ENCODE measurements around the gene GABRR1.
"Not testable (repeated sequence)": the region's sequence is repeated elsewhere in the genome, so short reads cannot be mapped to it uniquely, and the experiment has no call there.

GABRR1 gene

DNA sequence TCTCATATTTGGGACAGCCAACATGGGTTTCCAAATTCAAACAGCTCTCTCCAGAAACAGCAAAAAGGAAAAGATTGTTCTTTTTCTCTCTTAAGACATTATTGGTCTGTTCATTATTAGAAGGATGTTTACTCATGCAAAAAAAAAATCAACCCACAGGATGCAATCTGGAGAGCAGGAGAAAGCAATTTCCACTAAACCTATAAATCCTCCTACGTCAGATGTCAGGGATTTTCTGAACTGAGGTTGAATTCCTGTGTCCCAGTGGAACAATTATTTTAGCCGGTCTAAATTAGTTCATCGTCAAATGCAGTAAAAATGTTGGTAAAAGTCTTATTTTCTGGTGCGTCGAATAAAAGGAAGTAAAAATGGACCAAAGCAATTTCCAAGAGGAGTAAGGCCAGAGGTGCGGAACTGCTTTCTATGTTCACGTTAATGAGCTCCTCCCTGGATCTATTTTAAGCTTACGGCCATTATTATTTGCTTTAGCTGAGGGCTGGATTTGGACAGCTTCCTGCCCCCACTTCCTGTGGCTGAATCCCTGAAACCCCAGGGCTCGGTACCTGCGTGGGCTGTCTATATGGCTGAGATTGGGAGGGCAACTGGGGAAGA is at the start of gene GABRR1:
TSS of gene GABRR1 (minus strand) at position 60 of the 612 bp plus-strand sequence. CDS start at position 24, 36 bp downstream.
- no peak for DNase-seq (ENCODE audit: low spot score)

DNA sequence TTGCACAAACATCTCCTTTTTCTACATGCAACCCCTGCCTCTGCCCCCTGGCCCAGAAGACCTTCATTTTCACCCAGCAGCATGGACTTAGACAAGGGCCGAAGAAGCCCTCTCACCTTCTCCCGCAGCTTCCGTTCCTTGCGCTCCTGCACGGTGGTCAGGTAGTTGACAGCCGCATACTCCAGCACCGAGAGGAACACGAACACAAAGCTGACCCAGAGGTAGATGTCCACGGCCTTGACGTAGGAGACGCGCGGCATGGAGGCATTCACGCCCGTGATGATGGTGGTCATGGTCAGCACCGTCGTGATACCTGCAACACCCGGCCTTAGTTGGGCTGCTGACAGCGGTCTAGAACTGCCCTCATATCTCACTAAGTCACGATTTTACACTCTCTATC is 47.1 kb upstream of the GABRR1 start:
- DNase-seq (ENCODE audit: low spot score): no peak

DNA sequence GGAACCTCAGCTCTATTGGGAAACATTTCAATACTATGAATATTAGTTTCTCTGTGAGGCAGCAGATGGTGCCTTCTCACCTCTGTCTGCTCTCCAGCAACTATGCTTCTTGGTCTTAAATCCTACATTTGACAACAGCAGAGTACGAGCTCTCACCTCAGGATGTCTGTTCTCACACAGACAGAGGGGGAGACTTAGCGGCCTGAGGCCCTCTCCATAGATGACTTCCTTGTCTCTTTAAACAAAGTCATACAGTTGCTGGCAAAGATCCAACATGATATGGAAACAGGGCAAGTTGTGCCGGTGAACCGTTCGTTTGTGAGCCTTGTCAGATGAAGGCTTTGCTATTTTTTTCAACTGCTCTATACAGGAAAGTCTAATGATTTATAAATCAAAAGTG is 43.7 kb upstream of the GABRR1 start:
- no peak for DNase-seq (ENCODE audit: low spot score)

- DNase-seq (ENCODE audit: low spot score): no peak
Measured at GRCh38 chr6:89260310-89260709, 43.2 kb upstream of the GABRR1 start.

GRCh38 chr6:89258912-89259311 is 41.8 kb upstream of the GABRR1 start:
- no peak for DNase-seq (ENCODE audit: low spot score)

DNA sequence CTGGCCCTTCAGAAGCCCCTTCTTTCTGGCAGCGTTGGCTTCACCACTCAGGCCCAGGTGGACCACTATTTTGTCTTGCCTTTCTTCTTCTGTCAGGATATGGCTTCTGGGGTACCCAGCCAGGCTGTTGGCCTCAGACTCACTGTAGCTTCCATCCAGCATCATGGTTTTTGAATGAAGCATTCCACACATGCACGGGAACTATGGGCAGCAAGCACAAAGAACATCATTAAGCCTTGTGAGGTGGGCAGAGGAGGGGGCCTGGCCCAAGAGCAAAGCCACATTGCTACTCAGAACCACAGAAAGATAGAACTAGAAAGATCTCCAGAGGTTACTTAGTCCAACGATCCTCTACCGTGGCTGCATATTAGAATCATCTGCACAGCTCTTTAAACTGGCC is 40.6 kb upstream of the GABRR1 start:
- no peak for DNase-seq (ENCODE audit: low spot score)

DNA sequence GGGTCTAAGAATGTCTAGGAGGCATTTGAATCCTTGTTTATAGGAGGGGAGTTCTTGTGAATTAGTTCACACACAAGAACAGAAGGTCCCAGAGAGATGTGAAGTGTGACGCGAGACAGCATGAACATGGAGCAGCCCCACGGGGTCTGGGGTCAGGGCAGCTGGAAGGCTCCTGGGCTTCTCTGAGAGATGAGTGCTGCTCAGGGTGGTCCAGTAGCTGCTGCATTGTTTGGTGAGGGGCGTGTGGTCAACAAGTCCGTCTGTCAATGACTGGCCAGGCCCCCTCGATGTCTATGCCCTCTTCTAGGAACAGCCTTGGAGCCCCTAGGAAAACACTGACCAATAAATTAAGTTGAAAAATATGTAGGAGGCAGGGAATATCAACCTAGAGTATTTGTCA is 40.2 kb upstream of the GABRR1 start:
- no peak for DNase-seq (ENCODE audit: low spot score)

DNA sequence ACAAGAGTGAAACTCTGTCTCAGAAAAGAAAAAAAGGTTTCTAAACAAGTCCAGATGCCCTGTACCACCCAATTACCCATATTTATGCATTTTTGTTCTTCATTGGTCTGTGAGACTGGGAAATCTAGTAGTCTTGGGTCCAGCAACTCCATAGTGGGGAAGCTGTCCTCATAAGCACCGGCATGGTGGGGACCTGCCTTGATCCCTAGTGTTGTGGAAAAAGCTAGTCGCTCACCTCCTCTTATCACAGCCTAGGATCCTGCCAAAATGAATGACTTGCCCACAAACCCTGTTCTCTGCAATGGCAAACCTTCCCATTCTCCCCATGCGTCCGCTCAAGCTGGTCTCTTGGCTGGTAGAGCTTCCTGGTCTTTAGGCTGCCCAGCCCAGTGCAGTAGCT is 38.3 kb upstream of the GABRR1 start:
- no peak for DNase-seq (ENCODE audit: low spot score)

DNA sequence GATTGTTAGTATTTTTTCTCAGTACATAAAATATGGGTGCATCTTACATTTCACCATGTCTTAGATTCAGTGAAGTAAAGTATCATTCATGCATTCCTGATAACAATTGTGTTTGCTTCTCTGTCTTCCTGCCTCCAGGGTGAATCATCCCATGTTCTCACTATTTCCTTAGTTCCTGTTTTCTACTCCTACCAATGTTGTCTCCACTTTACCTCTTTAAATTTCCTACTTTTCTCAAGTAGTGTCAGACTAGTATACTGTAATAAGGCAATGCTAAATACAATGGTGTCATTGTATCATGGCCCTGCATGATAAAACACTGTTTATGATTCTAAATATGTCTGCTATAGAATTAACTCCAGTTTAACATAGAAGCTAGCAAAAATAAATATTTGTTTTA is 37.4 kb upstream of the GABRR1 start:
- DNase-seq (ENCODE audit: low spot score): no peak

- DNase-seq (ENCODE audit: low spot score): no peak
Measured at GRCh38 chr6:89252907-89253306, 35.7 kb upstream of the GABRR1 start.

DNA sequence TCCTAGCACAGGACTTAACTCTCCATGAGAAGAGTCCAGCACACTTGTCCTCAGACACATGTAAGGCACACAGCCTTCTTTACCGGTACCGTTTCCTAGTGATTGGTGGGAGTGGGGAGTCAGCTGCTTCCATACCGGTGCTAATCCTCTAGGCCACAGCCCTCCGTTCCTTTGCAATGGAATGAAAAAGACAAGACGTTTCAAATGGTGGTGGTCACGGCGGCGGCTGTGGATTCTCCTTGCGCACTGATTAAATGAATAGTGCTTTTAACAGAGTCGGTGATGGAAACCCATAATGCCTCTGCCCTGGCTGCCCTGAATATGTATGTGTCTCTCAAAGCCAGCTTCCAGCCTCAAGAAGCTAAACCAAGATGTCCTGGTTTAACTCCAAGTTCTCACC is 34.8 kb upstream of the GABRR1 start:
- DNase-seq (ENCODE audit: low spot score): no peak

DNA sequence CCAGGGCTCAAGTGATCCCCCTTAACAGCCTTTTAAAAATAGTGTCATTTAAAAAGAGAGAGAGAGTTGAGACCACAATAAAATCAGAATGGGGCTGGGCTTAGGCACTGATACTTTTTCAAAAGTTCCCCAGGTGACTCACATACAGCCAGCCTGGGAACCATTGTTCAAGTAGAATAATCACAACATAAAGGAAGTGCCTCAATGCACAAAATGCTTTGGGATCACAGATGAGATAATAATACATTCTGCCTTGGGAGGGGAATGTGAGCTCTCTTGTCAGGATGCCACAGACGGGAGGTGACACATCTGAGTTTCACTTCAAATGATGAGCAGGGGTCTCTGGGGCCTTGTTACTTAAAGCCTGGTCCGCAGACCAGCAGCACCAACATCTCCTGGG is 34.0 kb upstream of the GABRR1 start:
- no peak for DNase-seq (ENCODE audit: low spot score)

- no peak for DNase-seq (ENCODE audit: low spot score)
Measured at GRCh38 chr6:89250239-89250638, 33.1 kb upstream of the GABRR1 start.

DNA sequence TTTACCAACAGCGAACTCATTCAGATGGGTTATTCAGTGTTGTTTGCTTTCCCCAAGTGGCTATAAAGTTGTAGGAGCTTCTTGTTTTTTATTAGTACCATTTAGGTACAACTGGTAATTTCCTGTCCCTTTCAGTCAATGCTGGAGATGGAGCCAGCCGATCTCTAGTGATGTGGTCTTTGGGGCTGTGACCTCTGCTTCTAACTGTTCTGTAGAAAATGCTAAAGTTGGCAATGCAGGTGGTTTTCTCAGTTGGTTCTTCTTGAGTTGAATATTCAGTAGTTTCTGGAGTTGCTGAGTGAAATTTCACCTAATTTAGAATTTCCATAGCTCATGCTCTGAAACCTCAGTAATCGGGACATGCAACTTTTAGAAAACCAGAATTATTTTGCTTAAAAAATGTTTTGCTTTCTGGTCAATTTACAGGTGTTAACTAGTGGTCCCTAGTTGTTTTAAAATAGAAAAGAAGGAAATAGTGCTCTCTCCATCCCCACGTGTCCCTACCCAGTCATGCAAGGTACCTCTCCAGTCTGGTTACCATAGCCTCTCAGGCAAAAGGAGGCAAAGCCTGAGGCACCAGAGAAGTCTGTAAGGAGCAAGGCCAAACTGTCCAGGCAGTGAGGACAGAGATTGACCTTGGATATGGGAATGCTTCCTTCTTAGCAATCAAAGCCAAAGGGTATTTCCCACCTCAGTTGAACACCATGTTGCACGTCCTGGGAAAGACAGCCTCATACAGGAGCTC is 27.3 kb upstream of the GABRR1 start:
- DNase-seq (ENCODE audit: low spot score): no peak

DNA sequence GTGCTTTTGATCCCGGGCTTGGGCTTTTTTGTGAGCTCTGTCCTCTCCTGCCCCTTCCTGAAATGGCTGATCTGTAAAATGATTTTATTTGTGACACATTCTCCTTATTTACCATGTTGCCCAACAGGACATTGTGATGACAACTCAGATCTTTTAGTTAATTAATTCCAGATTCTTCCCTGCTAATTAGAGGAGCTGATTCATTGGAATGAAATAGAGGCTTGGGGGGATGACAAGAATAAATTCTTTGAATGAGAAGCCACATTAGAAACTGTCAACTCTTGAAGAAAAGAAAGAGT is 26.1 kb upstream of the GABRR1 start:
- no peak for DNase-seq (ENCODE audit: low spot score)

DNA sequence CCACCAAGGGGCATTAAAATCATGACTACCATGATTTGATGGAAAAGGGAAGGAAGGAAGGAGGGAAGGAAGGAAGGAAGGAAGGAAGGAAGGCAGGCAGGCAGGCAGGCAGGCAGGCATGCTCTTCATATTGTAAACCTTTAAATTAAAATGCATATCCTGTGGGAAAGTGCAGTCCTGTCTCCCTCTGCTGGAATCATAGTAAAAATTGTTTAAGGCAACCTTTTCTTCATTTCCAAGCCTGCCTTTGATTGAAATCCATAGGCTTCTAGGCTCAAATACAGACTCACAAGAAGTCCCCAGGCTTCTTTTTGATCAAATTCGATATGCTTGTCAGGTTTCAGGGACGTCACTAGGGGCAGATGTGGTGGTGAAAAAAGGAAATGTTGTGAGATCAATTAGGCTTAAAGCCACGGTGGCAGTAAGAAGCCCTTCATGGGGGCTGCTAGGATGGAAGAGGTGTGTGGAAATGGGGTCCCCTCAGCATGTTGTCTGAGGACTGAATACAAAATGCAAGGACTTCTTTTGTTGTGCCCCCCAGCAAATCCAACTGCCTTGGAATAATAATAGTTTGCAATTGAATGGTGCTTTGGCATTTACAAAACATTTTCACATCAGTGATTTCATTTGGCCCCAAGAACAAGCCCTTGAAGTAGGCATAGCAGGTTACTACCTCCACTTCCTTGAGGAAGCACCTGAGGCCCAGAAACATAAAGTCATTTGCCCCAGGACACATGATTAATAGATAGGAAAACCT is 25.6 kb upstream of the GABRR1 start:
- peak; percentile 65 for DNase-seq (ENCODE audit: low spot score)

- DNase-seq (ENCODE audit: low spot score): no peak
Measured at GRCh38 chr6:89239338-89239737, 22.2 kb upstream of the GABRR1 start.

GRCh38 chr6:89237158-89237557 is 20.0 kb upstream of the GABRR1 start:
- DNase-seq (ENCODE audit: low spot score): peak; percentile 52

DNA sequence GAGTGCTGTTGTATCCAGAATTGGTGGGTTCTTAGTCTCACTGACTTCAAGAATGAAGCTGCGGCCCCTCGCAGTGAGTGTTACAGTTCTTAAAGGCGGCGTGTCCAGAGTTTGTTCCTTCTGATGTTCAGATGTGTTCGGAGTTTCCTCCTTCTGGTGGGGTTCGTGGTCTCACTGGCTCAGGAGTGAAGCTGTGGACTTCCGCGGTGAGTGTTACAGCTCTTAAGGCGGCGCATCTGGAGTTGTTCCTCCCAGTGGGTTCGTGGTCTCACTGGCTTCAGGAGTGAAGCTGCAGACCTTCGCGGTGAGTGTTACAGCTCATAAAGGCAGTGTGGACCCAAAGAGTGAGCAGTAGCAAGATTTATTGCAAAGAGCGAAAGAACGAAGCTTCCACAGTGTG is 16.4 kb upstream of the GABRR1 start:
- DNase-seq (ENCODE audit: low spot score): not testable (repeated sequence)

DNA sequence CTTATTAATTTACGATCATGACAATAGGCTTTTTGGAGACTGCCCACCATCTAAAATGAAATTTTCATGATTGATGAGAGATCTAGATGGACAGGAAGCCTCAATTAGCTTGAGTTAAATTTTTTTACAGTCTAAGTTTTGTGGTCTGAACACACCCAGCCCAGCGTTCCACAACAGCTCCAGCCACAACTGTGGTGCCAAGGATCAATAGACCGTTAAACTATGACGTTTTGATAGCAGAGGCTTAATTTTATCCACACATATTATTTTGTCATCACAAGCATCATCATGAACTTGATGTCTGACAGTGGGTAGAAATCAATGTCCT is 5.5 kb upstream of the GABRR1 start:
- no peak for DNase-seq (ENCODE audit: low spot score)

- DNase-seq (ENCODE audit: low spot score): no peak
Measured at GRCh38 chr6:89221971-89222711, 5.0 kb upstream of the GABRR1 start.

DNA sequence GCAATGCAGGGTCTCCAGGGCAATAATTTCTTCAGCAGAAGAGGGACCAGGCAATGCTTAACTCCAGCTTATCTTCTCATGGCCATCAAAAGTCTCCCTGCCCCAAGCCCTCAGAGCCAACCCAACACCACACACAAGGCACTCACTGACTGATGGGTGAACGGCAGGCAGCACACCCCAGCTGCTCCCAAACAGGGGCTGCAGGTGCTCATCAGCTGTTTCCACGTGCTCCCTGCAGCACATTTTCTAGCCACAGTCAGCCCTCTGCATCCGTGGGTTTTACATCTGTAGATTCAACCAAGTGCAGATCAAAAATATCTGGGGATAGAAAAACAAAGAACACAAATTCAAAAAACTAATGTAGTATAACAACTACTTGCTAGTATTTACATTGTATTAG is 4.0 kb upstream of the GABRR1 start:
- DNase-seq (ENCODE audit: low spot score): no peak

DNA sequence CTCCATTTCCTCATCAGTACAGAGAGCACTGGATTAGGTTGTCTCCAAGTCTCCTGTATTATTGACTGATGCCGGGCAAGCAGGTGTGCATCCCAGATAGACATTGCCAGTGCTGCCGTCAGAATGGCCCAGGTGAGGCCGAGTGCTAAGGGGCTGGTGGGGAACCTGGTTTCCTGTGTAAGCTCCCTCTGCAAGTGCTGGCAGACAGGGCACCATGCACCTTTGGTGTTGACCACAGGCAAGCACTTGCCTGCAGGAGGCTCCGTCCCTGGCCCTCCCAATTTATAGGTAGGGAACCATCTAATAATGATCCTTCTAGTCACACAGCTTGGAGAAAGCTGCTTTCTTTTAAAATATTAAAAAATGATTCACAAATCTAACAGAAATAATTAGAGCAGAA is 747 bp downstream of the GABRR1 start:
- DNase-seq (ENCODE audit: low spot score): no peak

Data from SW480 (cell line).